Neural progenitor cell (in vitro differentiated cells): Measurements from ENCODE around the gene SPON1. TPM values are rescaled to one million over a fixed set of nuclear protein-coding genes. Genes with fewer than 3 reads are reported as not detected.

Experiments used
- DNase-seq: peaks from one replicate; pipeline ENCODE4 v3.0.0-alpha.2; 2016; ENCODE audit warnings: low spot score
- H2AFZ ChIP-seq: fragments of 200-600 bp; sonication (generic); replicated peaks from 2 replicates; pipeline ENCODE4 v1.6.1; 2016; ENCODE audit warnings: antibody characterized with exemption
- H3F3A ChIP-seq: fragments of 200-600 bp; sonication (generic); 2 replicates; pipeline ENCODE4 v1.6.1; 2016; ENCODE audit warnings: antibody characterized with exemption, low read depth
- H3K27ac ChIP-seq: fragments of 200-600 bp; sonication (generic); 2 replicates; pipeline ENCODE4 v1.5.1; 2016; ENCODE audit warnings: mild to moderate bottlenecking
- H3K27me3 ChIP-seq: fragments of 200-600 bp; sonication (generic); 2 replicates; pipeline ENCODE4 v1.6.1; 2016; ENCODE audit warnings: mild to moderate bottlenecking, moderate library complexity
- H3K36me3 ChIP-seq: fragments of 200-600 bp; sonication (generic); 2 replicates; pipeline ENCODE4 v1.5.1; 2016
- H3K4me1 ChIP-seq: fragments of 200-600 bp; sonication (generic); 2 replicates; pipeline ENCODE4 v1.6.1; 2016; ENCODE audit warnings: mixed run types
- H3K4me2 ChIP-seq: fragments of 200-600 bp; sonication (generic); 2 replicates; pipeline ENCODE4 v1.6.1; 2016
- H3K4me3 ChIP-seq: fragments of 200-600 bp; sonication (generic); 2 replicates; pipeline ENCODE4 v1.5.1; 2016
- H3K79me2 ChIP-seq: fragments of 200-600 bp; sonication (generic); 2 replicates; pipeline ENCODE4 v1.6.1; 2016; ENCODE audit warnings: low read depth
- H3K9ac ChIP-seq: fragments of 200-600 bp; sonication (generic); 2 replicates; pipeline ENCODE4 v1.6.1; 2016
- H3K9me3 ChIP-seq: fragments of 200-600 bp; sonication (generic); 2 replicates; pipeline ENCODE4 v1.5.1; 2016; ENCODE audit warnings: low read depth
- H4K20me1 ChIP-seq: fragments of 200-600 bp; sonication (generic); 2 replicates; pipeline ENCODE4 v1.6.1; 2016; ENCODE audit warnings: low read depth
- H3K27ac Mint-ChIP-seq: 3 replicates; pipeline ENCODE4 v1.8.0; 2021; ENCODE audit warnings: mixed read lengths
- H3K27me3 Mint-ChIP-seq: 2 replicates; pipeline ENCODE4 v1.8.0; 2022; ENCODE audit warnings: low read depth, mild to moderate bottlenecking, inconsistent platforms, moderate library complexity, mixed read lengths; ENCODE audit not compliant: insufficient read depth
- H3K36me3 Mint-ChIP-seq: 3 replicates; pipeline ENCODE4 v1.8.0; 2021; ENCODE audit warnings: mixed read lengths
- H3K4me1 Mint-ChIP-seq: 3 replicates; pipeline ENCODE4 v1.8.0; 2021; ENCODE audit warnings: mixed read lengths
- H3K4me3 Mint-ChIP-seq: 3 replicates; pipeline ENCODE4 v1.8.0; 2021; ENCODE audit warnings: mild to moderate bottlenecking, moderate library complexity, mixed read lengths
- H3K9me3 Mint-ChIP-seq: 3 replicates; pipeline ENCODE4 v1.8.0; 2020; ENCODE audit warnings: mixed read lengths
- CTCF ChIP-seq: fragments of 200-600 bp; sonication (generic); IDR thresholded peaks from 2 replicates; pipeline ENCODE4 v1.5.1; 2017; ENCODE audit warnings: antibody characterized with exemption, mild to moderate bottlenecking
- EZH2 ChIP-seq: fragments of 200-600 bp; sonication (generic); IDR thresholded peaks from 2 replicates; pipeline ENCODE4 v1.6.1; 2017; ENCODE audit warnings: antibody characterized with exemption, mild to moderate bottlenecking, moderate library complexity
- EZH2phosphoT487 ChIP-seq: fragments of 200-600 bp; sonication (generic); IDR thresholded peaks from 2 replicates; pipeline ENCODE4 v1.6.1; 2017; ENCODE audit warnings: antibody characterized with exemption
- total RNA-seq: library from RNA; depleted of rRNA; stranded (reverse); fragments of >200 nt; gene quantifications from 2 replicates; pipeline ENCODE4 v1.2.3, GENCODE V29; 2015; ENCODE audit warnings: low replicate concordance

SPON1 gene
- total RNA-seq, 1 donor from 2014 or later, result 35.4 TPM

GRCh38 chr11:14137284-14137683 lies 174.8 kb downstream of the SPON1 start:
- H3K27ac ChIP-seq, result no peak overlapping the region
- Mint-ChIP-seq H3K27me3 (peaks cover 2% of the 10 kb centered on the region), H3K36me3 (no peaks in the 10 kb centered on the region), H3K27ac (no peak overlapping the region), H3K4me3 (no peak overlapping the region), H3K4me1 (no peaks in the 10 kb centered on the region), H3K9me3 (no peaks in the 10 kb centered on the region)
- no peaks in the 10 kb centered on the region for H3K79me2 ChIP-seq
- no peak overlapping the region for H3K9ac ChIP-seq
- DNase-seq, result no peak
- H3K36me3 ChIP-seq, result no peaks in the 10 kb centered on the region
- H3K27me3 ChIP-seq, result no peaks in the 10 kb centered on the region
- H3K4me3 ChIP-seq, result no peak overlapping the region
- H3F3A ChIP-seq, result no peaks in the 10 kb centered on the region
- H3K9me3 ChIP-seq, result no peaks in the 10 kb centered on the region
- TF ChIP-seq CTCF (no peak), EZH2 (no peak), EZH2phosphoT487 (no peak)
- no peaks in the 10 kb centered on the region for H4K20me1 ChIP-seq
- no peaks in the 10 kb centered on the region for H3K4me1 ChIP-seq
- no peak overlapping the region for H3K4me2 ChIP-seq
- no peak overlapping the region for H2AFZ ChIP-seq

GRCh38 chr11:14140991-14141390 lies 178.5 kb downstream of the SPON1 start:
- no peak overlapping the region for H3K4me2 ChIP-seq

GRCh38 chr11:14141676-14142075 lies 179.2 kb downstream of the SPON1 start:
- Mint-ChIP-seq H3K9me3 (no peaks in the 10 kb centered on the region), H3K27ac (no peak overlapping the region), H3K36me3 (no peaks in the 10 kb centered on the region), H3K4me3 (no peak overlapping the region), H3K27me3 (no peaks in the 10 kb centered on the region), H3K4me1 (no peaks in the 10 kb centered on the region)
- TF ChIP-seq EZH2phosphoT487, result no peak
- TF ChIP-seq EZH2, result no peak
- no peak for TF ChIP-seq CTCF
- no peak overlapping the region for H3K4me3 ChIP-seq
- H3K27me3 ChIP-seq, result no peaks in the 10 kb centered on the region
- no peak overlapping the region for H2AFZ ChIP-seq
- no peaks in the 10 kb centered on the region for H3K36me3 ChIP-seq
- no peaks in the 10 kb centered on the region for H3K4me1 ChIP-seq
- H3K79me2 ChIP-seq, result no peaks in the 10 kb centered on the region
- H3K9me3 ChIP-seq, result no peaks in the 10 kb centered on the region
- no peaks in the 10 kb centered on the region for H4K20me1 ChIP-seq
- no peak for DNase-seq
- H3K4me2 ChIP-seq, result no peak overlapping the region
- no peaks in the 10 kb centered on the region for H3F3A ChIP-seq
- no peak overlapping the region for H3K27ac ChIP-seq
- H3K9ac ChIP-seq, result no peak overlapping the region

More at GRCh38 chr11:14140991-14141390, 178.5 kb downstream of the SPON1 start:
- Histone ChIP-seq H3K9ac (no peak overlapping the region), H3K9me3 (no peaks in the 10 kb centered on the region), H3K36me3 (no peaks in the 10 kb centered on the region), H3K4me3 (no peak overlapping the region), H4K20me1 (no peaks in the 10 kb centered on the region), H3K4me1 (no peaks in the 10 kb centered on the region), H3K27me3 (no peaks in the 10 kb centered on the region), H2AFZ (no peak overlapping the region), H3K79me2 (no peaks in the 10 kb centered on the region), H3K27ac (no peak overlapping the region), H3F3A (no peaks in the 10 kb centered on the region)
- DNase-seq, result no peak
- Mint-ChIP-seq H3K27ac (no peak overlapping the region), H3K4me1 (no peaks in the 10 kb centered on the region), H3K4me3 (no peak overlapping the region), H3K9me3 (no peaks in the 10 kb centered on the region), H3K36me3 (no peaks in the 10 kb centered on the region), H3K27me3 (no peaks in the 10 kb centered on the region)
- no peak for TF ChIP-seq CTCF
- TF ChIP-seq EZH2phosphoT487, result no peak
- TF ChIP-seq EZH2, result no peak
